ENCODE results near the gene RNF43.

- TF ChIP-seq EZH2 (IDR thresholded peaks at IDR 0.05; ENCODE audit: borderline replicate concordance, insufficient read depth, low read depth, low read length, poor library complexity, severe bottlenecking) (no peak), CTCF (IDR thresholded peaks at IDR 0.05) (no peak)
Measured at GRCh38 chr17:58391302-58391984, 25.9 kb downstream of the RNF43 start.

Data from B cell (primary cell).